ENCODE results near the gene RPH3AL. TPM values are rescaled to one million over a fixed set of nuclear protein-coding genes. Genes with fewer than 3 reads are reported as not detected.

RPH3AL gene
- total and polyA plus RNA-seq, 4 donors, result 4.7 to 5.9 (median 5.3) TPM

- Histone ChIP-seq H3K4me1 (ENCODE audit: control insufficient read depth, insufficient read depth, low read length) (peaks cover 35% of the 10 kb centered on the region), H3K36me3 (ENCODE audit: control insufficient read depth, insufficient read depth, low read length) (peaks cover 6% of the 10 kb centered on the region), H3K4me3 (ENCODE audit: low read depth, low read length) (no peak overlapping the region), H3K9me3 (ENCODE audit: control insufficient read depth, insufficient read depth, low read length) (no peaks in the 10 kb centered on the region), H3K27me3 (ENCODE audit: control insufficient read depth, insufficient read depth, low read length) (no peaks in the 10 kb centered on the region), H3K27ac (ENCODE audit: low read depth, low read length) (no peak overlapping the region)
- WGBS (ENCODE audit: insufficient coverage), result 90% methylated on average over 10 of the region's 10 CpGs
- no peak for DNase-seq (ENCODE audit: low read depth in 4 of 6, low spot score in 6 of 6)
Measured at GRCh38 chr17:297758-298157, 54.8 kb downstream of the RPH3AL start.

- Histone ChIP-seq H3K4me1 (ENCODE audit: control insufficient read depth, insufficient read depth, low read length) (peaks cover 33% of the 10 kb centered on the region), H3K4me3 (ENCODE audit: low read depth, low read length) (no peak overlapping the region), H3K27ac (ENCODE audit: low read depth, low read length) (no peak overlapping the region), H3K9me3 (ENCODE audit: control insufficient read depth, insufficient read depth, low read length) (no peaks in the 10 kb centered on the region), H3K27me3 (ENCODE audit: control insufficient read depth, insufficient read depth, low read length) (no peaks in the 10 kb centered on the region), H3K36me3 (ENCODE audit: control insufficient read depth, insufficient read depth, low read length) (peaks cover 5% of the 10 kb centered on the region)
- 90% methylated on average over 19 of the region's 23 CpGs for WGBS (ENCODE audit: insufficient coverage)
- DNase-seq (ENCODE audit: low read depth in 4 of 6, low spot score in 6 of 6), result no peak
Measured at GRCh38 chr17:296906-297690, 55.5 kb downstream of the RPH3AL start.

- peaks cover 28% of the 10 kb centered on the region for H3K4me1 ChIP-seq (ENCODE audit: control insufficient read depth, insufficient read depth, low read length)
Measured at GRCh38 chr17:296379-296778, 56.2 kb downstream of the RPH3AL start.

GRCh38 chr17:292531-293382, 59.9 kb downstream of the RPH3AL start:
- H3K27ac ChIP-seq (ENCODE audit: low read depth, low read length), result no peak overlapping the region

More at GRCh38 chr17:296379-296778, 56.2 kb downstream of the RPH3AL start:
- H3K4me3 ChIP-seq (ENCODE audit: low read depth, low read length), result no peak overlapping the region
- WGBS (ENCODE audit: insufficient coverage), result 72% methylated on average over 10 of the region's 15 CpGs
- H3K27me3 ChIP-seq (ENCODE audit: control insufficient read depth, insufficient read depth, low read length), result no peaks in the 10 kb centered on the region
- DNase-seq (ENCODE audit: low read depth in 4 of 6, low spot score in 6 of 6), result no peak
- no peaks in the 10 kb centered on the region for H3K9me3 ChIP-seq (ENCODE audit: control insufficient read depth, insufficient read depth, low read length)
- H3K36me3 ChIP-seq (ENCODE audit: control insufficient read depth, insufficient read depth, low read length), result peaks cover 2% of the 10 kb centered on the region
- no peak overlapping the region for H3K27ac ChIP-seq (ENCODE audit: low read depth, low read length)

GRCh38 chr17:292016-292415, 60.6 kb downstream of the RPH3AL start:
- peaks cover 17% of the 10 kb centered on the region for H3K4me1 ChIP-seq (ENCODE audit: control insufficient read depth, insufficient read depth, low read length)
- H3K36me3 ChIP-seq (ENCODE audit: control insufficient read depth, insufficient read depth, low read length), result no peaks in the 10 kb centered on the region
- H3K4me3 ChIP-seq (ENCODE audit: low read depth, low read length), result no peak overlapping the region
- H3K9me3 ChIP-seq (ENCODE audit: control insufficient read depth, insufficient read depth, low read length), result no peaks in the 10 kb centered on the region
- DNase-seq (ENCODE audit: low read depth in 4 of 6, low spot score in 6 of 6), result no peak
- H3K27ac ChIP-seq (ENCODE audit: low read depth, low read length), result no peak overlapping the region
- 70% methylated on average over 7 of the region's 10 CpGs for WGBS (ENCODE audit: insufficient coverage)
- no peaks in the 10 kb centered on the region for H3K27me3 ChIP-seq (ENCODE audit: control insufficient read depth, insufficient read depth, low read length)

More at GRCh38 chr17:292531-293382, 59.9 kb downstream of the RPH3AL start:
- Histone ChIP-seq H3K36me3 (ENCODE audit: control insufficient read depth, insufficient read depth, low read length) (no peaks in the 10 kb centered on the region), H3K4me3 (ENCODE audit: low read depth, low read length) (no peak overlapping the region), H3K4me1 (ENCODE audit: control insufficient read depth, insufficient read depth, low read length) (peaks cover 17% of the 10 kb centered on the region), H3K9me3 (ENCODE audit: control insufficient read depth, insufficient read depth, low read length) (no peaks in the 10 kb centered on the region), H3K27me3 (ENCODE audit: control insufficient read depth, insufficient read depth, low read length) (no peaks in the 10 kb centered on the region)
- DNase-seq (ENCODE audit: low read depth in 4 of 6, low spot score in 6 of 6), result no peak
- WGBS (ENCODE audit: insufficient coverage), result 70% methylated on average over 20 of the region's 29 CpGs

- 56% methylated on average over 4 of the region's 7 CpGs for WGBS (ENCODE audit: insufficient coverage)
- Histone ChIP-seq H3K4me3 (ENCODE audit: low read depth, low read length) (no peak overlapping the region), H3K27me3 (ENCODE audit: control insufficient read depth, insufficient read depth, low read length) (no peaks in the 10 kb centered on the region), H3K4me1 (ENCODE audit: control insufficient read depth, insufficient read depth, low read length) (peaks cover 14% of the 10 kb centered on the region), H3K9me3 (ENCODE audit: control insufficient read depth, insufficient read depth, low read length) (no peaks in the 10 kb centered on the region), H3K36me3 (ENCODE audit: control insufficient read depth, insufficient read depth, low read length) (no peaks in the 10 kb centered on the region), H3K27ac (ENCODE audit: low read depth, low read length) (no peak overlapping the region)
- DNase-seq (ENCODE audit: low read depth in 4 of 6, low spot score in 6 of 6), result peak in 1 of 6 donors; percentile 64
Measured at GRCh38 chr17:291587-291986, 61.0 kb downstream of the RPH3AL start.

- no peak for DNase-seq (ENCODE audit: low read depth in 4 of 6, low spot score in 6 of 6)
- Histone ChIP-seq H3K4me1 (ENCODE audit: control insufficient read depth, insufficient read depth, low read length) (peaks cover 10% of the 10 kb centered on the region), H3K36me3 (ENCODE audit: control insufficient read depth, insufficient read depth, low read length) (peaks cover 5% of the 10 kb centered on the region), H3K9me3 (ENCODE audit: control insufficient read depth, insufficient read depth, low read length) (no peaks in the 10 kb centered on the region), H3K4me3 (ENCODE audit: low read depth, low read length) (no peak overlapping the region), H3K27me3 (ENCODE audit: control insufficient read depth, insufficient read depth, low read length) (no peaks in the 10 kb centered on the region), H3K27ac (ENCODE audit: low read depth, low read length) (no peak overlapping the region)
- WGBS (ENCODE audit: insufficient coverage), result 76% methylated on average over 17 of the region's 18 CpGs
Measured at GRCh38 chr17:290626-291025, 62.0 kb downstream of the RPH3AL start.

GRCh38 chr17:290121-290521, 62.5 kb downstream of the RPH3AL start:
- WGBS (ENCODE audit: insufficient coverage), result 93% methylated on average over 21 of the region's 21 CpGs
- no peak overlapping the region for H3K27ac ChIP-seq (ENCODE audit: low read depth, low read length)
- H3K4me3 ChIP-seq (ENCODE audit: low read depth, low read length), result no peak overlapping the region
- peaks cover 5% of the 10 kb centered on the region for H3K36me3 ChIP-seq (ENCODE audit: control insufficient read depth, insufficient read depth, low read length)
- H3K4me1 ChIP-seq (ENCODE audit: control insufficient read depth, insufficient read depth, low read length), result peaks cover 10% of the 10 kb centered on the region
- no peaks in the 10 kb centered on the region for H3K27me3 ChIP-seq (ENCODE audit: control insufficient read depth, insufficient read depth, low read length)
- H3K9me3 ChIP-seq (ENCODE audit: control insufficient read depth, insufficient read depth, low read length), result no peaks in the 10 kb centered on the region
- DNase-seq (ENCODE audit: low read depth in 4 of 6, low spot score in 6 of 6), result no peak

GRCh38 chr17:289409-289808, 63.2 kb downstream of the RPH3AL start:
- 95% methylated on average over 18 of the region's 18 CpGs for whole genome bisulfite sequencing (ENCODE audit: insufficient coverage)
- Histone ChIP-seq H3K4me3 (ENCODE audit: low read depth, low read length) (no peak overlapping the region), H3K27me3 (ENCODE audit: control insufficient read depth, insufficient read depth, low read length) (no peaks in the 10 kb centered on the region), H3K36me3 (ENCODE audit: control insufficient read depth, insufficient read depth, low read length) (peaks cover 8% of the 10 kb centered on the region), H3K27ac (ENCODE audit: low read depth, low read length) (no peak overlapping the region), H3K4me1 (ENCODE audit: control insufficient read depth, insufficient read depth, low read length) (peaks cover 10% of the 10 kb centered on the region), H3K9me3 (ENCODE audit: control insufficient read depth, insufficient read depth, low read length) (no peaks in the 10 kb centered on the region)
- no peak for DNase-seq (ENCODE audit: low read depth in 4 of 6, low spot score in 6 of 6)

All from spinal cord (tissue), 10 donors.